ENCODE measurements around the gene MED12L. TPM values are rescaled to one million over a fixed set of nuclear protein-coding genes. Genes with fewer than 3 reads are reported as not detected.

The MED12L gene
- total and polyA plus RNA-seq, 9 of the 15 experiments (the other 6 are each of a cell fraction or from before 2014, with no cell fraction given): not detected

GRCh38 chr3:151462278-151462780 lies 376.9 kb downstream of the MED12L start:
- WGBS (ENCODE audit: insufficient coverage, low coverage, missing lambda C conversion rate): 4% methylated on average over 6 of the region's 6 CpGs
- intact Hi-C loops (cut with micrococcal nuclease): no loop called here
- H2AFZ ChIP-seq (ENCODE audit: low read depth, low read length): no peak overlapping the region
- H3K79me2 ChIP-seq (ENCODE audit: control insufficient read depth, insufficient read depth, low read length): no peaks in the 10 kb centered on the region
- H3K9ac ChIP-seq (ENCODE audit: insufficient read depth in 1 of 2, low read depth in 2 of 2, low read length in 2 of 2): no peak overlapping the region
- no peaks in the 10 kb centered on the region for H3K9me1 ChIP-seq (ENCODE audit: control insufficient read depth, insufficient read depth, low read length)
- in situ Hi-C loops (cut with MboI): no loop called here
- H4K20me1 ChIP-seq (replicated peaks; ENCODE audit: control insufficient read depth, insufficient read depth, low read length): no peaks in the 10 kb centered on the region
- peaks cover 13 to 21% of the 10 kb centered on the region in 2 experiments; a peak in 4 of 5 replicates for H3K27me3 ChIP-seq (ENCODE audit: control insufficient read depth in 2 of 2, insufficient read depth in 2 of 2, low read length in 2 of 2)
- H3K36me3 ChIP-seq (ENCODE audit: control insufficient read depth, insufficient read depth, low read length): no peaks in the 10 kb centered on the region
- H3K4me1 ChIP-seq (replicated peaks in 1 of 2; ENCODE audit: control insufficient read depth in 2 of 2, insufficient read depth in 2 of 2, low read length in 2 of 2): peaks cover 0 to 4% of the 10 kb centered on the region in 2 experiments; a peak in 2 of 5 replicates
- DNase-seq (ENCODE audit: extremely low read depth in 1 of 4, low spot score in 3 of 4): no peak
- no peak overlapping the region for H3K4me2 ChIP-seq (ENCODE audit: insufficient read depth, low read length)
- ChIA-PET POLR2A (no interaction called here), CTCF (ENCODE audit: low intra/inter-chr PET ratio) (no interaction called here)
- no TSS peak for BruUV-seq (replicated peaks)
- no peaks in the 10 kb centered on the region for H3K9me3 ChIP-seq (replicated peaks; ENCODE audit: control insufficient read depth, insufficient read depth, low read depth, low read length)
- H3K4me3 ChIP-seq: no peak overlapping the region
- no peak for FAIRE-seq
- H3K27ac ChIP-seq (ENCODE audit: extremely low read depth, low read depth, low read length): no peak overlapping the region
- TF ChIP-seq MBD1 (CRISPR knock-in tag; IDR thresholded peaks at IDR 0.05) (no peak), DIDO1 (tag; IDR thresholded peaks at IDR 0.05; ENCODE audit: low read depth) (no peak), ZNF584 (CRISPR knock-in tag; IDR thresholded peaks at IDR 0.05; ENCODE audit: low read depth) (no peak), DPF2 (IDR thresholded peaks at IDR 0.05) (no peak), MYC (IDR thresholded peaks at IDR 0.05; ENCODE audit: low read depth, low read length) (no peak), MYC (CRISPR knock-in tag; IDR thresholded peaks at IDR 0.05; ENCODE audit: borderline replicate concordance, low read depth) (no peak), RNF2 (IDR thresholded peaks at IDR 0.05) (0 out of 2 replicates have a peak, but pooled peaks have one; percentile 14), USF2 (CRISPR knock-in tag; IDR thresholded peaks at IDR 0.05) (no peak), ZEB2 (IDR thresholded peaks at IDR 0.05) (no peak)
- ATAC-seq: no peak

All from K562 (cell line).